ENCODE data around the gene MYCT1.

- no peak for TF ChIP-seq ZNF512 (CRISPR knock-in tag; IDR thresholded peaks at IDR 0.05; ENCODE audit: borderline replicate concordance)
- no peak for TF ChIP-seq CTCF (IDR thresholded peaks at IDR 0.05)
- TF ChIP-seq ZNF232 (CRISPR knock-in tag; IDR thresholded peaks at IDR 0.05), result no peak
- TF ChIP-seq FOXP4 (CRISPR knock-in tag; IDR thresholded peaks at IDR 0.05), result no peak
- TF ChIP-seq SMAD3 (CRISPR knock-in tag; IDR thresholded peaks at IDR 0.05; ENCODE audit: borderline replicate concordance), result no peak
- TF ChIP-seq JUN (CRISPR knock-in tag; IDR thresholded peaks at IDR 0.05), result no peak
- no peak for TF ChIP-seq ESRRA (CRISPR knock-in tag; IDR thresholded peaks at IDR 0.05; ENCODE audit: borderline replicate concordance)
- no peak for TF ChIP-seq TP53 (CRISPR knock-in tag; IDR thresholded peaks at IDR 0.05)
- TF ChIP-seq ZNF317 (CRISPR knock-in tag; IDR thresholded peaks at IDR 0.05; ENCODE audit: borderline replicate concordance, low read depth), result no peak
- TF ChIP-seq PRDM15 (CRISPR knock-in tag; IDR thresholded peaks at IDR 0.05), result no peak
Observed at GRCh38 chr6:152727507-152727906, 29.8 kb downstream of the MYCT1 start.

All from WTC11 (cell line).